Measurements from ENCODE around the gene HMGB1. TPM values are rescaled to one million over a fixed set of nuclear protein-coding genes. Genes with fewer than 3 reads are reported as not detected.

HMGB1 gene
- polyA plus RNA-seq, 1 donor, result 539 TPM

- Histone ChIP-seq H3K4me3 (ENCODE audit: low read length) (no peak overlapping the region), H3K27ac (ENCODE audit: low read length) (no peak overlapping the region), H3K36me3 (ENCODE audit: control insufficient read depth, insufficient read depth, low read length) (no peaks in the 10 kb centered on the region), H3K4me1 (ENCODE audit: control insufficient read depth, insufficient read depth, low read length) (no peaks in the 10 kb centered on the region), H3K27me3 (ENCODE audit: control insufficient read depth, insufficient read depth, low read length) (peaks cover 5% of the 10 kb centered on the region), H3K9me3 (ENCODE audit: control insufficient read depth, low read depth, low read length) (no peaks in the 10 kb centered on the region)
- DNase-seq, result no peak
- 83% methylated on average over 1 of the region's 2 CpGs for WGBS (ENCODE audit: insufficient coverage, low lambda C conversion rate)
Observed at GRCh38 chr13:30431269-30431940, 34.3 kb downstream of the HMGB1 start.

GRCh38 chr13:30429721-30430694 lies 35.7 kb downstream of the HMGB1 start:
- no peaks in the 10 kb centered on the region for H3K9me3 ChIP-seq (ENCODE audit: control insufficient read depth, low read depth, low read length)
- H3K4me1 ChIP-seq (ENCODE audit: control insufficient read depth, insufficient read depth, low read length), result no peaks in the 10 kb centered on the region
- DNase-seq, result no peak
- 71% methylated on average over 1 of the region's 6 CpGs for WGBS (ENCODE audit: insufficient coverage, low lambda C conversion rate)
- no peak overlapping the region for H3K4me3 ChIP-seq (ENCODE audit: low read length)
- no peak overlapping the region for H3K27ac ChIP-seq (ENCODE audit: low read length)
- H3K36me3 ChIP-seq (ENCODE audit: control insufficient read depth, insufficient read depth, low read length), result no peaks in the 10 kb centered on the region
- peaks cover 3% of the 10 kb centered on the region for H3K27me3 ChIP-seq (ENCODE audit: control insufficient read depth, insufficient read depth, low read length)

- Histone ChIP-seq H3K27ac (ENCODE audit: low read length) (no peak overlapping the region), H3K36me3 (ENCODE audit: control insufficient read depth, insufficient read depth, low read length) (no peaks in the 10 kb centered on the region), H3K4me3 (ENCODE audit: low read length) (no peak overlapping the region), H3K4me1 (ENCODE audit: control insufficient read depth, insufficient read depth, low read length) (no peaks in the 10 kb centered on the region), H3K9me3 (ENCODE audit: control insufficient read depth, low read depth, low read length) (no peaks in the 10 kb centered on the region), H3K27me3 (ENCODE audit: control insufficient read depth, insufficient read depth, low read length) (peaks cover 2% of the 10 kb centered on the region)
- WGBS (ENCODE audit: insufficient coverage, low lambda C conversion rate), result no CpG with 5 or more reads among the region's 3 CpGs
- DNase-seq, result no peak
Observed at GRCh38 chr13:30429235-30429634, 36.5 kb downstream of the HMGB1 start.

GRCh38 chr13:30423891-30424290 lies 41.8 kb downstream of the HMGB1 start:
- no peak overlapping the region for H3K27ac ChIP-seq (ENCODE audit: low read length)
- peaks cover 4% of the 10 kb centered on the region for H3K4me1 ChIP-seq (ENCODE audit: control insufficient read depth, insufficient read depth, low read length)
- peaks cover 8% of the 10 kb centered on the region for H3K27me3 ChIP-seq (ENCODE audit: control insufficient read depth, insufficient read depth, low read length)
- H3K9me3 ChIP-seq (ENCODE audit: control insufficient read depth, low read depth, low read length), result no peaks in the 10 kb centered on the region
- no peak for DNase-seq
- H3K4me3 ChIP-seq (ENCODE audit: low read length), result no peak overlapping the region
- no peaks in the 10 kb centered on the region for H3K36me3 ChIP-seq (ENCODE audit: control insufficient read depth, insufficient read depth, low read length)
- no CpG with 5 or more reads among the region's 3 CpGs for WGBS (ENCODE audit: insufficient coverage, low lambda C conversion rate)

- Histone ChIP-seq H3K4me1 (ENCODE audit: control insufficient read depth, insufficient read depth, low read length) (peaks cover 4% of the 10 kb centered on the region), H3K4me3 (ENCODE audit: low read length) (peak within 1 kb of the TSS; percentile 62), H3K27ac (ENCODE audit: low read length) (peak within 1 kb of the TSS; percentile 85), H3K27me3 (ENCODE audit: control insufficient read depth, insufficient read depth, low read length) (peaks cover 8% of the 10 kb centered on the region), H3K9me3 (ENCODE audit: control insufficient read depth, low read depth, low read length) (no peaks in the 10 kb centered on the region), H3K36me3 (ENCODE audit: control insufficient read depth, insufficient read depth, low read length) (no peaks in the 10 kb centered on the region)
- no CpG with 5 or more reads among the region's 57 CpGs for WGBS (ENCODE audit: insufficient coverage, low lambda C conversion rate)
- peak; percentile 44 to 76 for DNase-seq
Observed at GRCh38 chr13:30422054-30422839, 43.5 kb downstream of the HMGB1 start, which contains the start of gene UBE2L5. UBE2L5 (plus strand) TSS chr13:30422493; CDS start chr13:30427991, 5,498 bp downstream.

- H3K4me3 ChIP-seq (ENCODE audit: low read length), result peak overlapping the region; percentile 62
- no peaks in the 10 kb centered on the region for H3K9me3 ChIP-seq (ENCODE audit: control insufficient read depth, low read depth, low read length)
- peaks cover 4% of the 10 kb centered on the region for H3K4me1 ChIP-seq (ENCODE audit: control insufficient read depth, insufficient read depth, low read length)
- peak; percentile 64 to 87 for DNase-seq
- H3K27ac ChIP-seq (ENCODE audit: low read length), result peak overlapping the region; percentile 85
- peaks cover 8% of the 10 kb centered on the region for H3K27me3 ChIP-seq (ENCODE audit: control insufficient read depth, insufficient read depth, low read length)
- no peaks in the 10 kb centered on the region for H3K36me3 ChIP-seq (ENCODE audit: control insufficient read depth, insufficient read depth, low read length)
- WGBS (ENCODE audit: insufficient coverage, low lambda C conversion rate), result no CpG with 5 or more reads among the region's 53 CpGs
Observed at GRCh38 chr13:30421093-30422053, 44.4 kb downstream of the HMGB1 start.

GRCh38 chr13:30418717-30419459 lies 46.8 kb downstream of the HMGB1 start:
- DNase-seq, result no peak
- WGBS (ENCODE audit: insufficient coverage, low lambda C conversion rate), result no CpG with 5 or more reads among the region's 9 CpGs

GRCh38 chr13:30418075-30418716 lies 47.5 kb downstream of the HMGB1 start:
- Histone ChIP-seq H3K36me3 (ENCODE audit: control insufficient read depth, insufficient read depth, low read length) (no peaks in the 10 kb centered on the region), H3K4me1 (ENCODE audit: control insufficient read depth, insufficient read depth, low read length) (peaks cover 4% of the 10 kb centered on the region), H3K27me3 (ENCODE audit: control insufficient read depth, insufficient read depth, low read length) (peaks cover 1% of the 10 kb centered on the region), H3K4me3 (ENCODE audit: low read length) (no peak overlapping the region), H3K27ac (ENCODE audit: low read length) (no peak overlapping the region), H3K9me3 (ENCODE audit: control insufficient read depth, low read depth, low read length) (no peaks in the 10 kb centered on the region)
- no peak for DNase-seq
- WGBS (ENCODE audit: insufficient coverage, low lambda C conversion rate), result no CpG with 5 or more reads among the region's 6 CpGs

More at GRCh38 chr13:30418717-30419459, 46.8 kb downstream of the HMGB1 start:
- Histone ChIP-seq H3K4me1 (ENCODE audit: control insufficient read depth, insufficient read depth, low read length) (peaks cover 4% of the 10 kb centered on the region), H3K27ac (ENCODE audit: low read length) (no peak overlapping the region), H3K4me3 (ENCODE audit: low read length) (no peak overlapping the region), H3K9me3 (ENCODE audit: control insufficient read depth, low read depth, low read length) (no peaks in the 10 kb centered on the region), H3K27me3 (ENCODE audit: control insufficient read depth, insufficient read depth, low read length) (peaks cover 6% of the 10 kb centered on the region), H3K36me3 (ENCODE audit: control insufficient read depth, insufficient read depth, low read length) (no peaks in the 10 kb centered on the region)
